Effector CD8-positive, alpha-beta T cell (primary cell): Measurements from ENCODE around the gene ERCC1.

Experiments used
- DNase-seq: peaks from one replicate; lab custom pipeline; 2025; lab: John Stamatoyannopoulos, UW
- total RNA-seq, 4 experiments: gene quantifications; one replicate each; lab custom pipeline; 2026; lab: John Stamatoyannopoulos, UW

ERCC1 gene
- total RNA-seq, result 40.8 to 94.3 (median 64.1) reads per million in 4 experiments

- DNase-seq, result no peak
These were observed at the start of gene ERCC1 for GRCh38 chr19:45423589-45424190. TSS of gene ERCC1 (minus strand) at chr19:45423917. CDS start at chr19:45423374, 543 bp downstream.

GRCh38 chr19:45473367-45473681 lies 49.6 kb upstream of the ERCC1 start:
- peak; percentile 84 for DNase-seq

GRCh38 chr19:45472563-45473366 lies 49.0 kb upstream of the ERCC1 start:
- peak; percentile 84 for DNase-seq

GRCh38 chr19:45471931-45472562 lies 48.3 kb upstream of the ERCC1 start:
- DNase-seq, result peak; percentile 51

GRCh38 chr19:45471111-45471930 lies 47.6 kb upstream of the ERCC1 start:
- peak; percentile 42 for DNase-seq

- DNase-seq, result no peak
These were observed 47.0 kb upstream of the ERCC1 start for GRCh38 chr19:45470762-45471081.

GRCh38 chr19:45469945-45470761 lies 46.4 kb upstream of the ERCC1 start:
- peak; percentile 64 for DNase-seq

- DNase-seq, result peak; percentile 73
These were observed 45.6 kb upstream of the ERCC1 start for GRCh38 chr19:45469132-45469944.

GRCh38 chr19:45468803-45469131 lies 45.0 kb upstream of the ERCC1 start:
- DNase-seq, result peak; percentile 59

- no peak for DNase-seq
These were observed 44.5 kb upstream of the ERCC1 start for GRCh38 chr19:45468159-45468651.

GRCh38 chr19:45467456-45468158 lies 43.9 kb upstream of the ERCC1 start, which contains the start of gene FOSB:
TSS of gene FOSB (plus strand) at chr19:45467996. CDS start at chr19:45468587, 591 bp downstream.
- peak; percentile 97 for DNase-seq

- no peak for DNase-seq
These were observed 43.4 kb upstream of the ERCC1 start for GRCh38 chr19:45467115-45467455.

GRCh38 chr19:45464852-45465441 lies 41.2 kb upstream of the ERCC1 start:
- DNase-seq, result no peak

GRCh38 chr19:45464274-45464673 lies 40.6 kb upstream of the ERCC1 start:
- no peak for DNase-seq

GRCh38 chr19:45463241-45463640 lies 39.5 kb upstream of the ERCC1 start:
- DNase-seq, result no peak

GRCh38 chr19:45462174-45462573 lies 38.5 kb upstream of the ERCC1 start:
- no peak for DNase-seq

- DNase-seq, result no peak
These were observed 37.2 kb upstream of the ERCC1 start for GRCh38 chr19:45460807-45461347.

- no peak for DNase-seq
These were observed 34.1 kb upstream of the ERCC1 start for GRCh38 chr19:45457776-45458175.

GRCh38 chr19:45456500-45456815 lies 32.7 kb upstream of the ERCC1 start:
- DNase-seq, result no peak
